GM19240 (cell line): ENCODE results near the gene ZFHX2.
A peak's percentile ranks its signal among the peaks of the same experiment; 100 is the strongest.

Experiments used
- DNase-seq: peaks from one replicate; pipeline ENCODE4 v3.0.0; 2011; ENCODE audit warnings: low spot score; ENCODE audit not compliant: insufficient read length

Gene ZFHX2

DNA sequence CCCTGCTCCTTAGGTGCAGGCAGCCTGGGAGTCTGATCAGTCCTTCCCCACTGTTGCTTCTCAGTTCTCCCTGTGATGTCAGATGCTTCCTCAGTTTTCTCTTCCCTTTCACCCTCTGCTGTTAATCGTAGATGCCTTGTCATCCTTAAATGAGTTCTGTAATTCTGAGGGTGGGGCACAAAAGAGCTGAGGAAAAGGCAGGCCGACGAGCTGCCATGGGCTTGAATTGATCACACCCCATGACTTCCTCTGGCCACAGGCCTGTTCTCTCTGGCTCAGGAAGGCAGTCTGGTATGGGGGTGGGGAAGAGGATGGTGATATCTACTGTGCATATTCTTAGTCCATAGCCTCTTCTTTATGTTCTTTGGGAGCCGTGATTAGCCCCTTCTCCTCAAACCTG lies 21.3 kb upstream of the ZFHX2 start:
- DNase-seq, result no peak

DNA sequence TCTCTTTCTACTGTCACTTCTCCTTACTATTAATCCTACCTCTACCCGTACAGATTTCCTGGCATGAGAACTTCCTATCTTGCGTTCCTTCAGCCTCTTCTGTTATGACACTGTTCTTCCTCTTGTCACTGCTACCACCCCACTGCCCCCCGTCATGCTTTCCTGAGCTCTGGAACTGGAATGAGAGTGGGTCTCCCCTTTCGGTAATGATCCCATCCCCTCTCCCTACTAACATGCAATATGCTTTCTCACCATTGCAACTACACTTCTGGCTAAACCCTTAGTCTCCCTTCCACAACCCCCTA lies 20.9 kb upstream of the ZFHX2 start:
- no peak for DNase-seq

DNA sequence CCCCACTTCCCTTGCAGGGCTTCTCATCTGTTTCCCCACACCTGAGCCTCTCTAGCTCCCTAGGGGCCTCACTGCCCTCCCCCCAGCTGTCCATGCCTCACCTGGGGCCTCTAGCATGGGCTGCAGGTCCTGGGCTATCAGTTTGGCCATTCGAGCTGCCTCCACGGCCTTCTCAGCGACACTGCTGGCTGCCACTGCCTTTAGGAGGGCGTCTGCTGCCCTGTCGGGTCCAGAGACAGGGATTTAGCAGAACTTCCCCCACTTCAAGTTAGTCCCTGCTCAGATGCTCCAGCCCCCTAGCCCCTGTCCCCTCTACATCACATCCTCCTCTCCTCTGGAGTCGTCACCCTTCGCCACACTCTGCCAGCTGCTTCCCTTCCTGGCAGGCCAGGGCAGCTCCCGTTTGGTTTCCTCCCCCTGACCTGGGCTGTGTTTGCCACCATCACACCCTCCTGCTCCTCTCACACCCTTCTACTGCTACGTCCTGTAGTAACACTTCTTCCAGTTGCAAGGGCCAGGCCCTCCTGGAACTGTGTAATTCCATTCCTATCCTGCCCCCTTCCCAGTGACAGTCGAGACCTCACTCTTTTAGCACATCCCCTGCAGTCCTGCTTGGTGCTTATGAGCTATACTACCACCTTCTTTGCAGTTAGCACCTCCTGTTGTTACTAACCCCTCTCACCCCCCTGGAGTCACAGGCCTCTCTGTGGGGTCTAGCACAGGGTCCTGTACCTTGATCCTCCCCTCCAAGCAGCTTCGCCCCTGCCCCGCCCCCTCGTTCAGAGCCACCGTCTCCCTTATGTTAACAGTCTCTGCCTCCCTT lies 20.3 kb upstream of the ZFHX2 start:
- no peak for DNase-seq

DNA sequence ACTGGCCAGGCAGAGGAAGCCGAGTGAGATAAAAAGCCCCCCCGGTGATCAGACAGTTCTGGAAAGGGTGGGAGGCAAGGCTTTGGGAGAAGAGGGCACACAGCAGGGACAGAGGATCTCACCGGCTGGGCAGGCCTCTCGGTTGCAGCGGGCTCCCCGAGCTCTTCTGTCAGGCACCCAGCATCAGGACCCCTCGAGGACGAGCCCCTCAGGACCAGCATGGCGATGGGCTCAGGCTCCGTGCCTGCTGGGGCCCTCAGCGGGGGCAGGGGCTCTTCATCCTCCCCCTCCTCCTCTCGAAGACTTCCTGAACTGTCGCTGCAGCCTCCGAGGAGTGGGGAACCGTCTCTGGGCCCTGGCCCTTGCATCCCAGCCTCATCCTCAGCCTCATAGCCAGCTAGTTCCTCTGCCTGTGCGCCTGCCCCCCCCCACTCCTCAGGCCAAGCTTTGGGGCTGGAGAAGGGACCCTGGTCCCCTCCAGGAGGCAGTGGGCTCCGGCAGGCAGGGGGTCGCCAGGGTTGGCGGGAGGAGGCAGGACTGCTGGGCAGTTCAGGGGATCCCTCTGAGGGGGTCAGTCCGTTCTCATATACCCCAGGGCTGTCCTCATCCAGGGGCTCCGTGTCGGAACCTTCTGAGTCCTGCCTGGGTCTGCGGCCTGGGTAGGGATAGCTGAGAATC lies 19.4 kb upstream of the ZFHX2 start:
- no peak for DNase-seq

DNA sequence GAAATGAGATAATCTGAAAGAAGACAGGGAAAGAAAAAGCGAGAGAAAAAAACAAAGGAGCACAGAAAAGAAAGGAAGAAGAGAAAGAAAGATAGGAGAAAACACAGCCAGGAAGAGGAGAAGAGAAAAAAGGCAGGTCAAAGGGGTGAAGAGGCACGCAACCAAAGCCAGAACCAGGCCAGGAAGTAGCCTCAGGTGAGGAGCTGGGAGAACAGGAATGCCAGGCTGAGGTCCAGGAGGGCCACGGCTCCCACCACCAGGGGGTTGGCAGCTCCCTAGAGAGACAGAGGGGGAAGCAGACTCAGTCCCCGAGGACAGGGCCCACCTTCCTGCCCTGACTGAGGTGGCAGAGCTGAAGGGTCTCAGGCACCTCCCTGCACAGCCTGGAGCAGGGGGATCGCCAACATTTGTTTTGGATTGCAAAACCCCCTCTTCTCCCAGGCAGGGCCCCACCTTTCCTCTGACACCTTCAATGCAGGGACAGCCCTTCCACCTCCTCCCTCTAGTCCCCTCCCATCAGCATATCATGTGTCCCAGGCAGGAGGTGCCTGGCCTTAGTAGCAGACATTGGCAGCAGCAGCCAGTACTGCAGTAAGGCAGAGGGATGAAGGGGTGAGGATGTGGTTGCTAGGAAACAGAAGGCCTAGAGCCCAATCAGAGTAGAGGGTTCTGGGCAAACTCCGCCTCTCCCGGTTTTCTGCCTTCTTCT lies 18.0 kb upstream of the ZFHX2 start:
- no peak for DNase-seq

DNA sequence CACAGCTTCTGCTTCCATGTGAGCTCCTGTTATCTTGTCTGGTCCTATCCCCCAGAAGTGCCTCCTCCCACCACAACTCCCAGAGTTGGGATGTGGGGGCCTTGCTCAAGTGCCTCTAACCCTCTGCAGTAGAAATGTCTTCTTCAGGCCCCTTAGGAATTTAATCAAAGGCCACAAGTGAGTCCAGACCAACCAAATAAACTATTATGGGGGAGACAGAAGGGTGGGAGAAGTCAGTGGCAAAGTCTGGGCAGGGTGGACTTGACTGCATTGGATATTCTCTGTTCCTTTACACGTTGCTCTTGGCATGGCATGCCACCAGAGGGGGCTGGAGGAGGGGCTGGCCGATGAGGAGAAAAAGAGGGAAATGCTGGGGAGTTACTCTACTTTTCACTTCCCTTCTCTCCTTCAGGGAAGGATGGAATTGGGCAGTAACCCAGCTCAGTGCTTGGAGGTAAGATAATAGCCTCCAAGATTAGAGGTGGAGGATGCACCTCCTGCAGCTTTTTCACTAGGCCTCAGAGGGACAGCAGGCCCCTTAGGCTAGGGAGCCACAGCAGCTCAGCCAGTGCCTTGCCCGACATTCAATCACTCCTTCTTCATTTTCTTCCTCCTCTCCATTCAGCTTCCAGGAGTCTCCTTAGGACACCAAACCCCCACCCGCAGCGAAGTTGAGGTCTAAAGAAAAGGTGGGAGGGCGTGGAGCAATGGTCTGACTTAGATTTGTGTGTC lies 17.2 kb upstream of the ZFHX2 start:
- DNase-seq, result no peak

DNA sequence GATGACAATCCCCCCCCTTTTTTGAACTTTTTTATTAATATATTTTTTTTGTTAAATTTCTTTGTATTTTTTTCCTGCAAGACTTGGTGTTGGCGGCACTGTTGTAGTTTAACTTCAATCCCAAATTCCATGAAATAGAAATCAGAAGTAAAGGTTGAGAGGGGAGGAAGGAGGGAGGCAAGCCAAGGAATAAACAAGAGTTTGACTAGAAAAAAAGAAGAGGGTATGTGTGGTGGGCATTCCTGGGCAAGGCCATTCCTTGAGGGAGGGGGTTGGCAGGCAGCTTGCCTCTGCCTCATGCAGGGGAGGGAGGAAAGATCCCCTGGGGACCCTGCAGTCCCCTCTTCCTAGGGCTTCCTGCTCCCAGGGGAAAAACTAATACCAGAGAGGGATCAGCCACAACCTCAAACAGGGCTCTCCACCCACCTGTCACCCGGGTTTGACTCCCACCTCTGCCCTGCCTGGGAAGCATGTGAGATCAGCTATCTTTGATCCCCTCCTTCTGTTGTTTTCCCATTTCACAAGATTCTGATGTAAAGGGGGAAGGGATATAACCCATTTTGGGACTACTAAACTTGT lies 16.5 kb upstream of the ZFHX2 start:
- DNase-seq, result no peak

DNA sequence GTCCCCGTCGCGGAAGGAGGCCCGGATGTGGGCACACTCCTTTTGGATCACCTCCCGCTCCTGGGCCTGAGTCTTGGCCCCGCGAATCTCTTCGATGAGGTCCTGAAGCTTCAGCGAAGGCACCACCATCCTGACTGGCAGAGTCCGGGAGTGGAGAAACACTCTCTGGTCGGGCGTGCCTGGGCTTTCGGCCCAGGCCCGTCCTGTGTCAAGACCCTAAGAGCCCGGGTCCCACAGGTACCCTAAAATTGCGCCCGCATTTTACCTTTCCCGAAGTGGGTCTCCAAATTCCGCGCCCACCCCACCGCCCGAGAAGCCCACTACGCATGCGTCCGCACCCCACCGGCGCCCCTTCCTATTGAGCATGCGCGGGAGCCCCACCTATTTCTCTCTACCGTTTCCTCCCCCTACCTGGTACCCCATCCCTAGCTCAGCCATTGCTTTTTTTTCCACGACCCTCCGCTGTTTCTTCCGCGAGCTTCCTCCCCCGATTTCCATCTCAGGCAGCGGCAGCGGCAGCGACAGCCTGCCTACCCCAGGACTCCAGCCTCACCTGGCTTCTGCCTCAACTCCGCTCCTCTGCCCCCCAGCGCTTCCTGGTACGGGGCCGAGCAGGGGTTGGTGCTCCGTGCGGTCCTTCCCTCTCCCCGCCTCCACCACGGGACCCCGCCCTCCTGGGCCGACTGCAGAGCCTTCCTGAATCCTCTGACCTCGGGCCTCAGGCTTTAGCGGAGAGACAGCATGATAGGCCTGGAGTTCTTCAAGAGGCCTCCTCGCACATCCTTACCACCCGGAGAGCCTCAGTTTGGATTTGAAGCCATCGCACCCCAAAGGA lies 15.8 kb upstream of the ZFHX2 start, which contains the start of gene AP1G2:
AP1G2 (minus strand) TSS at position 606 of the 835 bp plus-strand sequence; CDS start at position 129, 477 bp downstream.
- peak; percentile 72 for DNase-seq

DNA sequence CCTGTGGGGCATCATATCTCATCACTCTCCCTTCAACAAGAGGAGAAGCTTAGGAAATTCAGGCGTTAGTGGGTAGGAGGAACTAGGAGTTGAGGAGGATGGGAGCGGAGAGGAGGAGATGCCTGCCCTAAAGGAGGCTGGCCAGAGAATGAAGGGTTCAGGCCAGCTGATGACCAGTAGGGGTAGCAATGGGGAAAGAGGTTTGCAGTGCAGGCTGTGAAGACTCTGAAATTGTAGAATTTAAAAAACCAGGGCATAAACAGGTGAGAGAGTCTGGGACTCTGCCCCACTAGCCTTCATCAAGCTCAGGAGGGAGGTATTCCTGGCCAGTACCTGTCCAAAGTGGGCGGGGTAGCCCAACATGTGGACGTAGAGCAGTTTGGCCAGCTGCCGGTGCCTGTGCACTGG lies 15.2 kb upstream of the ZFHX2 start:
- no peak for DNase-seq

DNA sequence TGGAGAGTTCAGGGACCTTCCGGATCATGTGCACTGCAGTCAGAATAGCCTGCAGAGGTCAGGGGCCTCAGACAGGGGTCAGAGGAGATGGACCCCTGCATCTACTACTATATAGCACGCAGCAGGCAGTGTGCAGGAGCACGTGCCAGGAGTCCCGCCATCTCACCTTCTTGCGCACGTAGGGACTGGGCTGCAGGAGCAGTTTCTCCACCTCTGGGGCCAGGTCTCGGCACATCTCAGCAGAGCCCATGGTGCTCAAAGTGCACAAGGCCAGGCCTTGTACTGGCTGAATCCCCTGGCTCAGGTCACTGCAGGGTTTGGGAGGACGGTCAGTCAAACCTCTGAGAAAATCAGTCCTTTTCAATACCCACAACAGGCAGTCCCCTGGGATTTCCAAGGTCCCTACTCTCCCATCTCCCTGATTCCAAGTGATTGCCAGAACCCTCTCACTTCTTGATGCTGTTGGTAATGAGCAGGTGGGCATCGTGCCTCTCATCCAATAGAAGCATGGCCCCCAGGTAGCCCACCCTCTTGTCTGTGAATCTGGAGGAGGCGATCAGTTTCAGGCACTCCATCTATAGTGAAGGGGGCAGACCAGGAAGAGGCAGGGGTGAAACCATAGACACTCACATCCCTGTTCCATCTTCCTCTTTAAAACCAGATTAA lies 14.7 kb upstream of the ZFHX2 start:
- no peak for DNase-seq

DNA sequence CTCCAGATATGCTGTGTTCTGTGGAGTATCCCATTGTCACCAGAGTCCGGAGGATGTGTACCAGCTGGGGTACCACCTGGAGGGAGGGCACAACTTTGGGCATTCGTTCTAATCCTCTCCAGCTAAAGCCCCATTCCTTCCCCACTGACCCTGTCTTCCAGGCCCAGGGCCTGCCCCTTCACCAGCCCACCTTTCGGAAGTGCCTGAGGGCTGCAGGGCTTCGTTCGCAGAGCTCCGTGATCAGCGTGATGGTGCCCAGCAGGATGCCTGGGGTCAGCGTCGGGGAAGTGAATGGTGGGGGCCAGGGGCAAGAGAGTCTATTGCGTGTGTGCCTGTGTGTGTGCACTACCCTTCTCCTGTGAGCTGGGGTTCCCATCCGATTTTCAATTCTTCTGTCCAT lies 14.1 kb upstream of the ZFHX2 start:
- DNase-seq, result no peak

DNA sequence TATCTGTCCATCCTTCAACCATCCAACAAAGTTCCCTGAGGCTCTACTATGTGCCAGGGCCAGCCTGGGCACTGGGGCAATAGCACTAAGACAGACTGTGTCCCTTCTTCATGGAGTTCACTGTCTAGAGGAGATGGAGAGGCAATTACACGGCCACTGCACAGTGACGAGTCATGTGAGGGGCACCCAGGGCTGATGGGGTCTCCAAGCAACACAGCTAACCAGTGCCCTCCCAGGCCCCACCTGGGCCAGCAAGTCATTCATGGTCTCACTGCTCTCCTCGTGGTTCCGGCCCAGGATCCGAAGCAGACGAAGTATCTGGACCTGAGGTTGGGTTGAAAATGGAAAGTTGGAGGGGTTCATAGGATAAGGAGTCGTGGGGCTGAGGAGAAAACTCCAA lies 13.3 kb upstream of the ZFHX2 start:
- DNase-seq, result no peak

DNA sequence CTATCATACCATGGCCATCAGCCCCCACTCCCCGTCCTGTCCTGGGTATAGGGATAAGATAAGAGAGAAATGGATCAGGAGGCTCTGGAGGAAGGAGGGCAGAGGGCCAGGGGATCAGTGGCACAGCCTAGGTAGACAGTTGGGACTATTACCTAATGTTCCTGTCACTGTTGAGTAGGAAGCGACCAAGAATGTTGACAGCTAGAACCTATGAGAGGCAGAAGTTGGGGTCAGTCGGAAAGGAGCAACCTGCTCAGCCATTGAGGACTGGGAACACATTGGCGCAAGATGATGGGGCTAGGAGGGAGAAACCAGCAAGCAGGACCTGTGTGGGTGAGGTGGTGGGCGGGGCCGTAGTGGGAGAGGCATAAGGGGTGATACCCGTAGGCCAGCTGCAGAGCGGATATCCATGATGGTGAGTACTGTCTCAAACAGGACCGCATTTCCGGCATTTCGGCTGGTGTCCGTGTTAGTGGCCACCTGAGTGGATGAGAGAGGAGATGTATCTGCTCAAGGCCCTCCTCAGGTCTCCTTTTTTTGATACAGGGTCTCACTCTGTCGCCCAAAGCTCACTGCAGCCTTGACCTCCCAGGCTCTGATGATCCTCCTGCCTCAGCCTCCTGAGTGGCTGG lies 12.7 kb upstream of the ZFHX2 start:
- DNase-seq, result no peak

DNA sequence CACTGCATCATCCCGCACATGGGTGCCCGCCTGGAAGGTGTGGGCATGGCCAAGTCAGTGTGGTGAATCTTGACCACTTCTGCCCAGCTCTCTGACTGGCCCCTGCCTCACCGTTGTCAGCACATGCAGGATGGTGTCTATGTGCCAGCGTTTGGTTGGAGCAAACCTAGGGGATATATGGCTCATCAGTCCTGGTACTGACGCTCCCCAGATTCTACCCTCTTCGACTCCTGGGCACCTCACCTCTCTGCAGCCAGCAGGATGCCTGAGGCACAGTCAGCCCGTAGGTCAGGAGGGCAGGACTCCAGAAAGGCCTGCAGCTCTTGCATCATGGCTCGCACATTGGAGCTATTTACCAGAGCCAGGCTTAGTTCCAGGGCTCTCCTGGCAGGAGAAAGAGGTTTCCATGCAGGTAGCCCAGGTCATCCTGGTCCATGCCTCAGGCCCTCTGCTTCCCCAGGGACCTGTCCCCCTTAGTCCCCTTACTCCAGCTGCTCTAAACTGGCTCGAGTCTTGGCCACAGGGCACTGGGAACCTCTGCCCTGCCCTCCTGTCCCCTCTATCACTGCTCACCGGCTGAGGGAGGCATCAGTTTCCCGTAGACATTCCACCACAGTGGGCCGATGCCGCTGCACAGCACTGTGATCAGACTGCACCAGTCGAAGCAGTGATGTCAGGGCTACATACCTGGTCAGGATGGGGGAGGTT lies 12.1 kb upstream of the ZFHX2 start:
- DNase-seq, result no peak

DNA sequence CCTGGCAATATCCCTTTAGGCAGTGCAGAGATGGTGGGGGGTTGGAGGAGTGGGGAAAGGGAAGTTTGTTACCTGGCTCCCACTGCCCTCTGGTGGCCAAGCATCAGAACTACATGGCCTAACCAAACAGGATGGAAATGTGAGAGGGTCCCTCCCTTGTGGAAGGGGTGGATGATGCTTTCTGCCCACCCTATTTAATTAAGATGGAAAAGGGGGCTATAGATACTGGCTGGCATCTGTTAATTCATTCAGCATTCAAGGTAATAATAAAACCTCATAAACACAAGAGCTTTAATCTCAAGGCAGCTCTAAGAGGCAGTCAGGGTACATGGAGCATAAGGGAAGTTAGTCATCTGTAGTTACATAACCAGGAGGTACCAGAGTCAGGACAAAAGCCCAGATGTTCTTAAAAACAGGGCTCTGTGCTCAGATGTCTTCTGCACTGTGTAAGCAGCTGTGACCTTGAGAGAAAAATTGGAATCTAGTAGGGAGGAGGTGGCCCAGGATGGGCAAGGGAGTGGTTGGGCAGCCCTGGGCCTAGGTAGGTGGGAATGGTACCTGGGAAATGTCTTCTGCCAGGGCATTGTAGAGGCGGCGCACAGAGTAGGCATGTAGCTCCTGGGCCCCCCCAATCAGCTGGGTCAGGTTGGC lies 11.4 kb upstream of the ZFHX2 start:
- DNase-seq, result no peak

DNA sequence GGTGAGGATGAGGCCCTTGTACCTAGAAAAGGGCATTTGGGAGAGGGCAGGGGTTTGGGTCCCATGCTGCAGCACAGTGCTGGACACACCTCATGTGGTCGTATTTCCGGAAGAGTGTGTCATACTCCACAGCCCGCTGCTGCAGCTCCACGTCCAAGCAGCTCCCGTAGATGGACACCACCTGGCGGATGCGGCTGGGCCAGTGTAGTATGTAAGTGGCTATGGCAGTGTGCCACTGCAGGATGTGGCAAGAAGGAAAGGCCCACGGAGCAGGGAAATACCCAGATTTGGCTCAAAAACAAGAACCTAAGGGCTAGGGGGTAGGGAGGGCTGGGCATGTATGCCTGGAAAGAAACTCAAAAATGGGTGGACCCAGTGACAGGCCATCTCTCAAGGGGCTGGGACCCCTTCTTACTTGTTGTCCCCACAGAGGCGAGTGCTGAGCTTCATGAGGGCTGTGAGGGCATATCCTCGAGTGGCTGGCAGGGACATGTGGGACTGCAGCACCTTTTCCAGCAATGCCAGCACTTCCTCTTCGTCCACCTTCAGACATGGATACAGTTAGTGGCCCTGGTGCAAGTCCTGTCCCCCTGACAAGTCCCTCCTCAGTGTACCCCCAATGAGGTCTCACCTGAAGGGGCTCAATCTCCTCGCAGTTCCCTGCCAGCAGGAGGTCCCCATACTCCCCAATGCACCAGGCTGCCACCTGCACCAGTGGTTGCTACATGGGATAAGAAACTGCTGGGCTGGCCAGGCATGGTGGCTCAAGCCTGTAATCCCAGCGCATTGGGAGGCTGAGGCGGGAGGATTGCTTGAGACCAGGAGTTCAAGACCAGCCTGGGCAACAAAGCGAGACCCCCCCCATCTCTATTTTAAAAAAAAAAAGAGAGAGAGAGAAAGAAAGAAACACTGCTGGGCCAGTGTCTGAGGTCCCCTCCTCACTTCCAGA lies 10.6 kb upstream of the ZFHX2 start:
- DNase-seq, result no peak

DNA sequence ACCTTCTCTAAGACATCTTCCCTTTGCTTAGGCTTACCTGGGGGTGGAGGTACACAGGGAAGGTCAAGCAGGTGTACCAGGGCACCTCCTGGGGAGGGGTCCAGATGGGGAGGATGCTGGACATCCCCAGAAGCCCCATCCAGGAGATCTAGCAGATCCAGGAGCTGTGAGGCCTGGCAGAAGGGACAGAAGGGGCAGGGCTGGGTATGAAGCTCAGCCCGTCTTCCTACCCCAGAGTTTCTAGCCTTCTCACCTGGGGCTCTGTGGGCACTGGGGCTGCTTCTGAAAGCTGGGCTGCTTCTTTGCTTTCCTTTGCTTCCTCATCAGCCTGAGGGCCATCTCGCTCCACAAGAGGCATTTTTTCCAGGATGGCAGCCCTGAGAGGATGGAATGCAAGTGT lies 9.7 kb upstream of the ZFHX2 start:
- no peak for DNase-seq
